Endometrial microvascular endothelial cells (primary cell): Measurements from ENCODE around the gene HEXIM2. TPM values are rescaled to one million over a fixed set of nuclear protein-coding genes. Genes with fewer than 3 reads are reported as not detected.
"Not testable (repeated sequence)": the region's sequence is repeated elsewhere in the genome, so short reads cannot be mapped to it uniquely, and the experiment has no call there.

ENCODE experiments used
- in situ Hi-C: cut with HindIII; loops from 2 replicates; pipeline ENCODE4 v1.10.0; 2017; ENCODE audit warnings: low sequenced_read_pairs, low pct_unique_long_range_greater_than_20kb; ENCODE audit errors: inconsistent ontology term
- total RNA-seq: library from RNA; depleted of rRNA; stranded (reverse); fragments of >200 nt; gene quantifications from one replicate; pipeline ENCODE4 v1.2.3, GENCODE V29; 2015; ENCODE audit errors: inconsistent ontology term

Gene HEXIM2, protein sequence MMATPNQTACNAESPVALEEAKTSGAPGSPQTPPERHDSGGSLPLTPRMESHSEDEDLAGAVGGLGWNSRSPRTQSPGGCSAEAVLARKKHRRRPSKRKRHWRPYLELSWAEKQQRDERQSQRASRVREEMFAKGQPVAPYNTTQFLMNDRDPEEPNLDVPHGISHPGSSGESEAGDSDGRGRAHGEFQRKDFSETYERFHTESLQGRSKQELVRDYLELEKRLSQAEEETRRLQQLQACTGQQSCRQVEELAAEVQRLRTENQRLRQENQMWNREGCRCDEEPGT
- total RNA-seq = 5.1 TPM

DNA sequence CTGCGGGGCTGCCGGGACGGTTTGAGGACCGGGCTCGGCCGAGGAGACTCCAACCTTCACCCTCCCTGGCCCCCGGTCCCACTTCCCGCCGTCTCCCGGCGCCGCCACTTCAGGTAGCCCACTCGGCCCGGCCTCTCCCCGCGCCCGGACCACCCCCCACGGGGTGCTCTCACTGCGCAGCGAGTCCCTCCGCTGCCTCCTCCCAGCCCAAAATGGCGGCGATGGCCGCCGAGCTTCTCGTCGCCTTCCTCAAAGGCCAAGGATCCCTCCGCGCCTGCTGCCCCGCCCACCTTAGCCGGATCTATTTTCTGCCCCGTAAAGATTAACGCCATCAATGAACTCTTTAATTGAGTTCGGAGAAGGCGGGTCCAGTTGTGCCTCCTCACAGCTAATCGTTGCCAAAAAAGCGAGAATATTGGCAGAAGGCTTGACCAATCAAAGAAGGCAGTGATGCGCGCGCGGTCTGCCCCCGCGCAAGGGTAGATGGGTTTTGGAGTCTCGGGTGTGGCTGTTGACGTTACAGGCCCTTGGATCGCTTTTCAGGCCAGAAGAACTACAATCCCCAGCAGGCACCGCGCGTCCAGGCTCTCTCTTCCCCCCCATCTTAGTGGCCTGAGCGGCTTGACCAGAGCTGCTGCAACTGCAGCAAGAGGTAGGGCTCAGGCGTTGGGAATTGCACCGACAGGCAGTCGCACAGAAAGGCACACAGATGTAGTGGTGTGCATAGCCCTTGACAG lies at the start of gene HEXIM2:
HEXIM2 (plus strand) TSS at position 588 of the 737 bp plus-strand sequence. CDS start 919 bp downstream, outside the sequence.
- in situ Hi-C loops = no loop called here

DNA sequence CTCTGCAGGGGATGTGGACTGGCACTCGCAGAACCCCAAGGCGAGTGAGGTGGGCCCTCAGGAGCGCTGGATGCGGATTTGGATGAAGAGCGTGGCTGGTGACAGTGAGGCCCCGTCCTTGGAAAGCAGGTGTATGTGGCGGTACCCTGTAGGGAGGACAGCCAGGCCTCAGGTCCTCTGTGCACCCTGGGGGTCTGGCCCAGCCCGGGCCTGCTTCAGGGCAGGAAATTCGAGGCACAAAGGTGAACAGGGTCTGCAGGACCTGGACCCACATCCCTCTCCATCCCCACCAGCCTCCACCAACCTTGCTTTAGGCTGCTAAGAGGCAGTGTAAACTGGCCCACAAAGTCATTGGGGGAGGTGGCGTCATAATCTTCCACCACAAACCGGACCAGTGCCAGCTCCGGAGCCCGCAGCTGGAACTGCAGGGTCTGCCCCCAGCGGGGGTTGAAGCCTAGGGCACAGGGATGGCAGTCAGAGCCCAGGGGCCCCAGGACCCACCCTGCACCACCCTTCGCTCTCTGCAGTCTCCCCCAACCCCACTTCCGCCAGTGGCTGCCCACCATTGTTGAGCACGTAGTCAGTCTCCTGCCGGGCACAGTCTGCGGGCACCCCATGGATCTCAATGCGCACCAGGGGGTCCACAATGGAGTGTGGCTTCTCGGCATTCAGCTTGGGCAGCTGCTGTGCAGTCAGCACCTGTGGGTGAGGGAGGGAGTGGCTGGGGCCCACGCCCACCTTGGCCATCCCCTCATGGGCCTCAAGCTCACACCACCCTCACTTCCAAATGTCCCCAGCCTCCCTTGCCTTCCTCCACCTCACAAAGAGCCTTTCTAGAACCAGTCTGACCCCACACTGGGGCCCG lies 48.9 kb upstream of the HEXIM2 start:
- in situ Hi-C loops = no loop called here

DNA sequence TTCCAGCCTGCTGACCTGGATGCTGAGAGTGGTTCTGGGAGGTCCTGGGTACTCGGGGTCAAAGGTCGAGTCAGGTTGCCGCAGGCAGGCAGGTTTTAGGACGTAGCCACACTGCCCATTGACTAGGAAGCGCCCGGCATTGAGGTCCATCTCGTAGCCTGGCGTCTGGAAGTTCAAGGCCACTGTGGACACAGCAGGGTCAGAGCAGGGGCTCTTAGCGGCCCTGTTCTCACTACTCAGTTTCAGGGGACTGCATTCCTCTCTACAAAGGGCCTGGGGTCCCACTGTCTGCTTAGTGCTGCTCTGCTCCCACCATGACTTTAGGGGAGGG lies 48.3 kb upstream of the HEXIM2 start:
- in situ Hi-C loops = no loop called here

DNA sequence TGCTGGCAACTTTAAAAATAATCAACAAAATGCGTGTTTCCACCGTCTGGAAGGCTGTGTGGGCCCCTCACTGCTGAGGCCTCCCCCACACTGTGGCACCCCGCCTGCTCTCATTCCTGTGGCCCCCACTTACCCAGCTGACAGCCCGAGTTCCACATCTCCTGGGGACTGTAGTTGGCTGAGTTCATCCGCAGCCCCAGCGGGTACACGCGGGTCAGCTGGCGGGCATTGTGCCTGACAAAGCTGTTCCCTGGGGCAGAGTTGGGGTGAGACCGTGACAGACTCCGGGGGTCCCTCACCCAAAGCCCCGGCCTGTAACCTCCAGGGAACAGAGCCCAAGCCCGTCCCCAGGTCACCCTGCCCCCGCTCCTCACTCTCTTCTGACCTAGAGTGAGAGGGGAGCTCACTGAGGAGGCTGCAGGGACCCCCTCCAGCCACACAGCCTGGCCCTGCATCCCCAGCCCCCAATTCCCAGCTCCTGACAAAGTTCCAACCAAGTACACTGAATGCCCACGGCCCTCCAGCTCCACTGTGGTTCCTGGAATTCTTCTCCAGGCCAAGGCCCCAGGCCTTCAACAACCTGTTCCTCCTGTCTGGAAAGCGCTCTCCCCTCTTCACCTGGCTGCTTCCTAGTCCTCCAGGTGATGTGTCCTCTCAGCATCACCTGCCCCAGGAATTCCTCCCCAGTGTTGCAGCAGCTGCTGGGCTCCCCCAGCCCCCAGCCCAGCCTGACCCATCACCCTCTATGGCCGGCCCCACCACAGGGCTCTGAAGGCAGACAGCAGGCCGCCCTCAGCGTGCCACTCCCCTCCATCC lies 47.4 kb upstream of the HEXIM2 start:
- in situ Hi-C loops = no loop called here

DNA sequence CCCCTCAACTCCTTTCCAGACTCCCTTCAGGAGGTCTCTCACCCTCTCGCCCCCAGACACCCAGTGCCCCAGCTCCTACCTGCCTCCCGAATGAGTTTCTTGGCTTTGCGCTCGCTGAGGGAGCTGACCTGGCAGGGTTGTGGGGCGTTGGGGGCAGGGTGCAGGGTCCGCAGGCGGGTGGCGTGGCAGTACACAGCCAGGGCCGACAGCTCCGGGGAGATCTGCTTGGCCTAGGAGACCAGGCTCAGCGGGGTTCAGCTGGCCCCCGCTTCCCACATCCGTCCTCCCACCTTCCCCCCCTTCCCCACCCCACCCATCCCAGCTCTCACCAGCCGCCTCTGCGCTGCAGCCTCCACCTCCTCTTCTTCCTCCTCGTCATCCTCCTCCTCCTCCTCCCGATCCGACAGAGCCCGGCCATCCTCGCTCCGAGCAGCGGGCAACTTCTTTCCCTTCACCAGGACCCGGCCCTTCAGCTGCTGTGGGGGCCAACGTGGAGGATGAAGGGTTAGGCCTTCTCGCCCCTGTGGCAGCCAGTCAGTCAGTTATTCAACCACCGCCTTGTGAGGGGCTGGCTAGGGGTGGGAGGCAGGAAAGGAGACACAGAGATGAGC lies 46.6 kb upstream of the HEXIM2 start:
- in situ Hi-C loops = no loop called here

DNA sequence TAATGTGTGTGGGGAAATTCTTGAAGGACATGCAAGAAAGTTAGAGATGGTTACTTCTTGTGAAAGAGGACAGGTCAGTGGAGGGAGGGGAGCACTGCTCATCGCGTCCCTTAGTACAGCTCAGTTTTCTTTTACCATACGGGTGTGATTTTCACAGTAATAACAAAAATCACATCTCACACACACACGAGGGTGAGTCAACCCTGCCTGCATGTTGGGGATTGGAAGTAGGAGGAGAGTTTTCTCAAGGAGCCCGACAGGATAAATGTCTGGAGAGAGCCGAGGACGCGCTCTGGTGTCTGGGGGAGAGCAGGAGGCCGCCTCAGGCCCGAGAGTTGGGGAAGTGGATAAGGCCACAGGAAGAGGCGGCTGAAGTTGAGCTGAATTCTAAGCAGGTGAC lies 45.8 kb upstream of the HEXIM2 start:
- in situ Hi-C loops = no loop called here

DNA sequence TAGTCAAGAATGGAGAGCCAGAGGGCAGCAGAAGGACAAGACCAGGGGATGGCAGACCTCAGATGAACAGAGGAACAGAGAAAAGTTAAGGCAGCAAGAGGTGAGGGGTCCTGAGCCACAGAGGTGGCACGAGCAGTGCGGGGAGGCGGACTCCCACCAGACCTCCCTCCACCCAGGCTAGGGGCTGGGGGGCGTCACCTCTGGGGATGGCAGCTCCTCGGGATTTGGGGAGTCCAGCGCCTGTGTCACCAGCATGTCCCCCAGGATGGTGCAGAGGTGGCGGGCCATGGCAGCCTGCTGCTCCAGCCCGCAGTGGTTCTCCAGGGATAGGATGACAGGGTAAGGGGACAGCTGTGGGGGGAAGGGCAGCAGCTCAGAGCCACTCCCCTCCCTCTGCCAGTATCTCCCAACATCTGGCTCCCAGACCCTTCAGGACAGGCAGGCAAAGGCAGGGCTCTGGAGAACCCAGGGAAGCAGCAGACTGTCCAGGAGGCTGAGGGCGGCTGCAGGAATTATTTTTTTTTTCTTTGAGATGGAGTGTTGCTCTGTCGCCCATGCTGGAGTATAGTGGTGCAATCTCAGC lies 45.1 kb upstream of the HEXIM2 start:
- in situ Hi-C loops = no loop called here

DNA sequence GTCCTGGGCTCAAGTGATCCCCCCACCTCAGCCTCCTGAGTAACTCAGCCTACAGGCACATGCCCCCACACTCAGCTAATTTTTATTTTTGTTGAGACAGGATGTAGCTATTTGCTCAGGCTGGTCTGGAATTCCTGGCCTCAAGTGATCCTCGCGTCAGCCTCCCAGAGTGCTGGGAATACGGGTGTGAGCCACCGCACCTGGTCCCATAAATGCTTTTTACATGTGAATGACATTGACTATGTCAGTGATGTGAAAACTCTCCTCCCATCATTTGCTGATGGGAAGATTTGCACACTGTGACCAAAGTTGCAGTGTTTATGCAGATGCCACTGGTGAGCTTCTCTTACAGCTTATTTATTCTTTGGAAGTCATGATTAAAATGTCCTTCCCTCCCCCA lies 44.3 kb upstream of the HEXIM2 start:
- in situ Hi-C loops = no loop called here

DNA sequence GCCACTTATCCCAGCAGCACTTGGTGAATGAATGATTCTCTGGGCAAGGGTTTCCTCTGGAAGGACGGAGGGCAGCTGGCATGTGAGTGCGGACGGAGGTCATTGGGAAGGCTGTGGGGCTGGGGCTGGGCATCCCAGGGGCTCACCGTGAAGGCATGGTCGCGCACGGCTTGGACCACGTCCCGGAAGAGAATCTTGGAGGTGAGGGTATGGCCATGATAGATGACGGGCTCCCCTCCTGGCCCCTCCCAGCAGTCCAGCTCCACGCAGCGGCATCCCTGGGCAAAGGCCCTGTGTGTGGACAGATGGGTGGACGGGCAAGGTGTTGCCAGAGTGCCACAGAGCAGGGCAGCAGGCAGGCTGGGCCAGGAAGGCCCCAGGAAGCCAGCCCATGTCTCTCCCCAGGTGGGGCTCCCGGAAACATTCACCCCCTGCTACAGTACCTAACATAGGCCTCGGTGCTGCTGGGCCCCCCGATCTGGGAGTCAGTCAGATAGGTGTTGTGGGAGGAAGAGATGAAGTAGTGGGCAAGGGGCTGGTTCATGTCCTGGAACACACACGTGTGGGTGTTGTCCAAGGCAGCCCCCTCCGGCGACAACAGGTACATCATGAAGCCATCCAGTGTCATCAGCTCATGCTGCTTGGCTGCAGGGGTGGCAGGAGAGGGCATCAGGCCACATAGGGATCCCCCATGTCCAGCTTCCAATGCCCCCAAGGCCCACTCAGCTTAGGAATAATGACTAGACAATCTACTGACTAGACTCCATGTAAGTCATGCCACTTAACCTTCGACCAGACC lies 43.6 kb upstream of the HEXIM2 start:
- in situ Hi-C loops = no loop called here

DNA sequence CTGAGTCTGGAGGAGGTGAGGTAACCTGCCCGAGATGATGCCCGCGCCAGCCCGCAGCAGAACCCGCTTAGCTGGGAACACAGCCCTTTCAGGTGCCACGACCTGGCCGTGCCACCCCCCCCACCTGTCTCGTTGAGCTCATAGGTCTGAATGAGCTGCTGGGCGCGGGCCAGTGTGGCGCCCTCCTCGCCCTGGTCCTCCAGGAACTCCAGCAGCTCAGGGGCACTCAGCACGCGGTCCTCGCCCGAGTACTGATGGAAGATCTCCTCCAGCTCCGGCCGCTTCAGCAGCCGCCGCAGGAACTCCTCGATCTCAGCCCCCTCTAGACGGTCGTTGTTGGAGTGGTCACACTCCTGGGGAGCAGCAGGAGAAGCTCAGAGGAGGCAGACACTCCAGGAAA lies 43.0 kb upstream of the HEXIM2 start:
- in situ Hi-C loops = no loop called here

DNA sequence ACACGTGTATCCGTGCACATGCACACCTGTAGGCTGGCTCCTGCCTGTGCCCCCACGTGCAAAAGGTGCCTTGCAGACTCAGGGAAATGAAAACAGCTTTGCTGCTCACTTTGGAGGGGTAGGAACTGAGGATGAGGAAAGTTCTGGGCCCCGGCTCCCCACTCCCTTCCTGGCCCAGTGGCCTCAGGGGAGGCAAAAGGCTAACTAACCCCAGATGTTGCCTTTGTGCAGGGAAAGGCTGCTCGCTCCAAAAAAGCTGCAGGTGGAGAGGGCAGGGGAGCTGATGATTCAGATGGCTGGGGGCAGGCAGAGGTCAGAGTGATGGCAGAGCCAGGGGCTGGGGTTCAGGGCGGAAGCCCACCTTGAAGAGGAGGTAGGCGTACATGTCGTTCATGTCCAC lies 41.7 kb upstream of the HEXIM2 start:
- in situ Hi-C loops = no loop called here

DNA sequence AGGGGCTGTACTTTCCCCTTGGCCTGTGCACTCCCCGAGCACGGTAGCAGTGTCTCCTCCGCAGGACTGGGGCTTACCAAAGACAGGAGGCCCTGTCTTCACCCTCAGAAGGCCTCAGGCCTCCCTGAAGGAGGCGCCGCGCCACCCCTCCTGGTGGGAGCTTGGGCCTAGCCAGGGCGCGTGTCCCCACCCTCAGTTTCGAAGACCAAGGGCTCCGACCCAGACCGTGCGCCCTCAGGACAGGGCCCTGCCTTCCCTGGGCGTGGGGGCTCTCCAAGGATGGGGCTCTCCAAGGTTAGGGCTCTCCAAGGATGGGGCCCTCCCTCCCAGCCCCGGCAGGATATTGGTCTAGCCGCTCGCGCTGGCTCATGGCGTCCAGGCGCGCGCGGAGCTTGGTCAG lies 41.1 kb upstream of the HEXIM2 start:
- in situ Hi-C loops = no loop called here

DNA sequence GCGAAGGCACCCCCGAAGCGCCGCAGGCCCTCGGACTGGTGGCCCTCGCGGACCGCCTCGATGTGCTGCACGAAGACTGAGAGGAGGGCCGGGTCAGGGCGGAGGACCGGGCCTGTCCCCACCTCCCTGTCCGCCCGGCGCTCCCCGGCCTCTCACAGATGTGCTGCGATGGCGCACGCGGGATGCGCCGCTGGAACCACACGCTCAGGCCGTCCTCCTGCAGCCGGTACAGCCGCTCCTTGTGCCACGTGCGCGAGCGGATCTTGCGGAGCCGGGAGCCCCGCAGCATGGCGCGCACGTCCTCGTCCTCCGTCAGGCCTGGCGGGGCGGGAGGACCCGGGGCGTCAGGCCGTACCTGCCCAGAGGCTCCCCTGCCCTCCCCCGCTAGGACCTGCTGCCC lies 40.6 kb upstream of the HEXIM2 start:
- in situ Hi-C loops = no loop called here

DNA sequence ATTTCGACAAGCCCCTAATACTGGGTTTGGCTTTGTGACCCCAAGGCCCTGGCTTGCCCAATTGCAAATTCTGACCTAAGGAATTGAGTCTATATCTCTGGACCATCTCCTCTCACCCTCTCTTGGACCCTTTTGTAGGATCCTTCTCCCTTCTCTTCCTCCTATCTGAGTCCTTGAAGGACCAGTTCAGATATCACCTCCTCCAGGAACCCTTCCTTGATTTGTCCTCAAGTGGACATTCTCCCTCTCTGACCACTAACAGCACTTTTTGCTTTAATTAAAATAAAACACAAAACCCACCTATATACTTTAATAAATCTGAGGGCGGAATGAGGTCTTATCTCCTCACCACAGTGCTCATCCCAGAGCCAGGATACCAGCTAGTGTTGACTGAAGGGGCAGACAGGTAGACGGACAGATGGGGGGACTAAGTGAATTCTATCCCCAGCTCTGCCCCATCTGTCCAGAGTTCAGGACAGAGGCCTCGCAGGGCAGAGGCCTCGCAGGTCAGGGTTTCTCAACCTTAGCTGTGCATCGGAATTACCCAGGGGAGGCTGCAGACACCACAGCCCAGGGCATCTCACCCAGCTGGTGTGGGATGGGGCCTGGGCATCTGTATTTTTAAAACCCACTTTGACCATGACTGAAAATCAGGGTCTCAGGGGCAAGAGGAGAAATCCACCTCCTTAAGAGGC lies 38.5 kb upstream of the HEXIM2 start:
- in situ Hi-C loops = no loop called here

DNA sequence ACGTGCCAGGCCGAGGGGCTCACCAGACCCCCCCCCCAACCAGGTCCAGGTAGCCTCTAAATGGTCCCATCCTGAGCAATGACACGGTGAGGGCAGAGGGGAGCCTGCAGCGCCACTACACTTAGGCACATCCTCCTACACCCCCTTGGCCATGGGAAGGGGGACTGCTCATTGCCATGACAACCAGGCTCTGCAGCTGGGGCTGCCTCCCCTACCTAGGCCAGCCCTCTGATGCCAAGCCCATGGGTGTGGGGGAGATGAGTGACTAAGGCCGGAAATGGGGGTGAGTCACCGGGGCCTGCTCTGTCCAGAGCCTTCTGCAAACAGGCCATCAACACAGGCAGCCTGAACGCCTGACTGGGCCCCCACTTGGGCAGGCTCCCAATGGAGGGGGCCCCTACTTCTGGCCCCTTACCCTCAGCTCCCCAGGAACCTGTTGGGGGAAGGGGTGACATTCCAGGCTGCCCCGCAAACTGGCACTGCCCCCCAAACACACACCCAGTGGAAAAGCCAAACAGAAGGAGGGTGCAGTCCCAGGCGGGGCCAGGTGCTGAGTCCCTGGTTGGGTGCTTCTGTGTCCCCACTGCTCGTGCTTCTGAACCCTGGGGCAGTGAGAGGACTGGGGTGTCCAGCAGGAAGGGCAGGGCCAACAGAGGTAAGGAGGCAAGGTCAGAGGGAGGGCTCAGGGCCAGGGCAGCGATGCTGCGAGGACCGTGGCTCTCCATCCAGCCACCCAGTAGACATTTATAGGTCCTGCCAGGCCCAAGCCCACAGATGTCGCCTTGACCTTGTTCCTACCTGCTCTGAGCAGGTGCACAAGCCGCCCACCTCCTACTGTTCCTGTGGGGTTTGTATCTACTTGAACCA lies 37.5 kb upstream of the HEXIM2 start:
- in situ Hi-C loops = no loop called here

DNA sequence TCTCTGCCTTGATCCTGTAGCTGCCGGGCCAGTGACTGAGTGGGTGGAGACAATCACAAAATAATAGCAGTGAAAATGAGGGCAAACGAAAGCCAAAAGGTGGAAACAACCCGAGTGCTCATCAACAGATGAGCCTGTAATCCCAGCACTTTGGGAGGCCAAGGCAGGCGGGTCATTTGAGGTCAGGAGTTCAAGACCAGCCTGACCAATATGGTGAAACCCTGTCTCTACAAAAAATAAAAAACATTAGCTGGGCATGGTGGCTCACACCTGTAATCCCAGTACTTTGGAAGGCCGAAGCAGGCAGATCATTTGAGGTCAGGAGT lies 36.9 kb upstream of the HEXIM2 start:
- in situ Hi-C loops = not testable (repeated sequence)
